Prostate gland (tissue), 2 donors: ENCODE results near the gene PTPRH.

ENCODE experiments used
- POLR2A ChIP-seq: fragments of 450-650 bp; IDR thresholded peaks from one replicate; pipeline ENCODE4 v1.6.1; 2016; ENCODE audit warnings: antibody characterized with exemption, mild to moderate bottlenecking
- POLR2AphosphoS5 ChIP-seq: sonication (generic); formaldehyde crosslinking; IDR thresholded peaks from one replicate; pipeline ENCODE4 v1.6.1; 2017; ENCODE audit warnings: antibody characterized with exemption
- TF ChIP-seq, protein P1 (sequence below), 4 experiments: fragments of 200-600 bp in 2 of 4; fragments of 450-650 bp in 2 of 4; sonication (generic) in 2 of 4; IDR thresholded peaks; 1 replicate in 3 of 4; 2 replicates in 1 of 4; pipeline ENCODE4 v1.5.1; 2016 to 2019; ENCODE audit warnings: antibody characterized with exemption in 4 of 4, mild to moderate bottlenecking in 2 of 4, moderate library complexity in 2 of 4

DNA sequence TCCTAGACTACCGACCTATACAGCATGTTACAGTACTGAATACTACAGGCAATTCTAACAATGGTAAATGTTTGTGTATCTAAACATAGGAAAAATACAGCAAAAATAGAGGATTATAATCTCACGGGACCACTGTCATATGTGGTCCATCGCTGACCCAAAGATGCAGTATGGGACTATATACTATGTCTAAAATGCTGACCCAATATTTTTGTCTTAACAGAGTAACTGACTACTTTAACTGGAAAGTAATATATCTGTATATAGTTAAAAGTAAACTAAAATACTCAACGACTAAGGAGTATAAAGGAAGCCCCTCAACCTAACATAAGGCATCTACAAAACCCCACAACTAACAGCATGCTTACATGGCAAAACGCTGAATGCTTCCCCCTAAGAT lies 23.7 kb upstream of the PTPRH start:
- TF ChIP-seq, protein P1, sequence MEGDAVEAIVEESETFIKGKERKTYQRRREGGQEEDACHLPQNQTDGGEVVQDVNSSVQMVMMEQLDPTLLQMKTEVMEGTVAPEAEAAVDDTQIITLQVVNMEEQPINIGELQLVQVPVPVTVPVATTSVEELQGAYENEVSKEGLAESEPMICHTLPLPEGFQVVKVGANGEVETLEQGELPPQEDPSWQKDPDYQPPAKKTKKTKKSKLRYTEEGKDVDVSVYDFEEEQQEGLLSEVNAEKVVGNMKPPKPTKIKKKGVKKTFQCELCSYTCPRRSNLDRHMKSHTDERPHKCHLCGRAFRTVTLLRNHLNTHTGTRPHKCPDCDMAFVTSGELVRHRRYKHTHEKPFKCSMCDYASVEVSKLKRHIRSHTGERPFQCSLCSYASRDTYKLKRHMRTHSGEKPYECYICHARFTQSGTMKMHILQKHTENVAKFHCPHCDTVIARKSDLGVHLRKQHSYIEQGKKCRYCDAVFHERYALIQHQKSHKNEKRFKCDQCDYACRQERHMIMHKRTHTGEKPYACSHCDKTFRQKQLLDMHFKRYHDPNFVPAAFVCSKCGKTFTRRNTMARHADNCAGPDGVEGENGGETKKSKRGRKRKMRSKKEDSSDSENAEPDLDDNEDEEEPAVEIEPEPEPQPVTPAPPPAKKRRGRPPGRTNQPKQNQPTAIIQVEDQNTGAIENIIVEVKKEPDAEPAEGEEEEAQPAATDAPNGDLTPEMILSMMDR (IDR thresholded peaks at IDR 0.05), result no peak
- TF ChIP-seq POLR2A (no peak), POLR2AphosphoS5 (no peak)
